CD14-positive monocyte (primary cell): ENCODE data around the gene RGMA. TPM values are rescaled to one million over a fixed set of nuclear protein-coding genes. Genes with fewer than 3 reads are reported as not detected.

Experiments
- DNase-seq, 3 donors: peaks; one replicate each; pipeline ENCODE4 v3.0.0-alpha.2; 2011 to 2022
- H2AFZ ChIP-seq: 2 replicates; pipeline ENCODE4 v1.6.0; 2012; ENCODE audit warnings: mild to moderate bottlenecking, low read depth, low read length, inconsistent platforms; ENCODE audit not compliant: insufficient read depth, poor library complexity, severe bottlenecking
- H3K27ac ChIP-seq, 2 donors: 1 replicate in 1 of 2; 2 replicates in 1 of 2; pipeline ENCODE4 v1.5.1; 2012 to 2013; ENCODE audit warnings: low read length in 2 of 2, control low read depth in 1 of 2, inconsistent platforms in 1 of 2, low read depth in 1 of 2, mild to moderate bottlenecking in 1 of 2
- H3K27me3 ChIP-seq, 2 donors: one replicate each; pipeline versions ENCODE4 v1.6.0 to v1.6.1; 2011 to 2013; ENCODE audit warnings: low read length in 2 of 2; ENCODE audit not compliant: control insufficient read depth in 2 of 2, insufficient read depth in 2 of 2
- H3K36me3 ChIP-seq, 2 donors: replicated peaks in 1 of 2; 1 replicate in 1 of 2; 2 replicates in 1 of 2; pipeline versions ENCODE4 v1.5.1 to v1.6.1; 2012 to 2013; ENCODE audit warnings: low read length in 2 of 2, control low read depth in 1 of 2, inconsistent platforms in 1 of 2, mild to moderate bottlenecking in 1 of 2; ENCODE audit not compliant: insufficient read depth in 2 of 2, control insufficient read depth in 1 of 2
- H3K4me1 ChIP-seq, 2 donors: 1 replicate in 1 of 2; 2 replicates in 1 of 2; pipeline versions ENCODE4 v1.5.1 to v1.6.1; 2012 to 2013; ENCODE audit warnings: low read length in 2 of 2, control low read depth in 1 of 2, inconsistent platforms in 1 of 2, mild to moderate bottlenecking in 1 of 2, moderate library complexity in 1 of 2; ENCODE audit not compliant: insufficient read depth in 2 of 2, control insufficient read depth in 1 of 2
- H3K4me2 ChIP-seq: replicated peaks from 2 replicates; pipeline ENCODE3; 2012; ENCODE audit warnings: low read length, moderate library complexity, mild to moderate bottlenecking; ENCODE audit not compliant: poor library complexity, severe bottlenecking; ENCODE audit errors: extremely low read depth
- H3K4me3 ChIP-seq, 3 experiments: fragments of 200-600 bp in 1 of 3; sonication (generic) in 1 of 3; replicated peaks in 1 of 3; 1 replicate in 2 of 3; 2 replicates in 1 of 3; pipeline ENCODE4 v1.5.1; 2011 to 2013; ENCODE audit warnings: low read length in 3 of 3, mild to moderate bottlenecking in 3 of 3, control low read depth in 2 of 3, low read depth in 2 of 3, inconsistent platforms in 1 of 3, moderate library complexity in 1 of 3
- H3K79me2 ChIP-seq: 2 replicates; pipeline ENCODE4 v1.6.0; 2012; ENCODE audit warnings: mild to moderate bottlenecking, control low read depth, inconsistent platforms, low read length, moderate library complexity; ENCODE audit not compliant: insufficient read depth
- H3K9ac ChIP-seq: 2 replicates; pipeline ENCODE4 v1.6.0; 2017; ENCODE audit warnings: low read length, mild to moderate bottlenecking; ENCODE audit not compliant: insufficient read depth, poor library complexity, severe bottlenecking
- H3K9me3 ChIP-seq, 2 donors: replicated peaks in 1 of 2; 1 replicate in 1 of 2; 2 replicates in 1 of 2; pipeline versions ENCODE4 v1.5.1 to v1.6.1; 2012 to 2013; ENCODE audit warnings: low read length in 2 of 2, control low read depth in 1 of 2; ENCODE audit not compliant: control insufficient read depth in 1 of 2, insufficient read depth in 1 of 2
- H4K20me1 ChIP-seq: 2 replicates; pipeline ENCODE4 v1.6.0; 2012; ENCODE audit warnings: mild to moderate bottlenecking, low read length, control low read depth, moderate library complexity; ENCODE audit not compliant: insufficient read depth
- H3K27ac Mint-ChIP-seq, 7 donors: one replicate each; pipeline ENCODE4 v1.8.0; 2020; ENCODE audit warnings: mild to moderate bottlenecking in 7 of 7, mixed read lengths in 7 of 7, moderate library complexity in 6 of 7, inconsistent platforms in 2 of 7
- H3K27me3 Mint-ChIP-seq, 3 donors: one replicate each; pipeline ENCODE4 v1.8.0; 2021 to 2022; ENCODE audit warnings: low read depth in 3 of 3, mild to moderate bottlenecking in 3 of 3, mixed read lengths in 3 of 3, moderate library complexity in 3 of 3, inconsistent platforms in 1 of 3
- H3K36me3 Mint-ChIP-seq, 2 donors: one replicate each; pipeline ENCODE4 v1.8.0; 2020; ENCODE audit warnings: mixed read lengths in 2 of 2, inconsistent platforms in 1 of 2, mild to moderate bottlenecking in 1 of 2
- H3K4me1 Mint-ChIP-seq: one replicate; pipeline ENCODE4 v1.8.0; 2020; ENCODE audit warnings: mild to moderate bottlenecking, mixed read lengths
- H3K4me3 Mint-ChIP-seq, 2 donors: one replicate each; pipeline ENCODE4 v1.8.0; 2020; ENCODE audit warnings: mild to moderate bottlenecking in 2 of 2, mixed read lengths in 2 of 2, moderate library complexity in 1 of 2
- H3K9me3 Mint-ChIP-seq, 7 donors: one replicate each; pipeline ENCODE4 v1.8.0; 2020 to 2022; ENCODE audit warnings: mixed read lengths in 7 of 7, mild to moderate bottlenecking in 6 of 7, moderate library complexity in 6 of 7, inconsistent platforms in 2 of 7
- WGBS: methylation state at CpG from one replicate; pipeline ENCODE4 v1.1.5; 2013; ENCODE audit warnings: missing lambda C conversion rate; ENCODE audit not compliant: insufficient coverage; 5-methylcytosine and 5-hydroxymethylcytosine counted together
- intact Hi-C, 2 donors: fragments of 100-400 bp; cut with micrococcal nuclease; formaldehyde crosslinking; loops; one replicate each; pipeline versions ENCODE4 v1.15.0 to v1.15.1; 2023
- polyA plus RNA-seq, 3 donors: library from polyadenylated mRNA; depleted of rRNA in 1 of 3; unstranded in 2 of 3; stranded (reverse) in 1 of 3; fragments of 300-500 nt in 2 of 3; fragments of >200 nt in 1 of 3; fragmentation: Illumina TruSeq in 2 of 3; gene quantifications; 1 replicate in 2 of 3; 2 replicates in 1 of 3; pipeline ENCODE4 v1.2.3, GENCODE V29; 2012 to 2021
- TF ChIP-seq, protein P1 (sequence below): fragments of 200-600 bp; IDR thresholded peaks from one replicate; pipeline ENCODE4 v1.8.0; 2022; ENCODE audit warnings: antibody characterized with exemption, mild to moderate bottlenecking

The RGMA gene
- polyA plus RNA-seq, 3 donors = 0.07 to 0.35 (median 0.08) TPM

- peaks cover 15% of the 10 kb centered on the region for H3K4me1 Mint-ChIP-seq
- peak; percentile 59 to 65 (median 62) for DNase-seq
- H2AFZ ChIP-seq = peak overlapping the region; percentile 81
- TF ChIP-seq, protein P1, sequence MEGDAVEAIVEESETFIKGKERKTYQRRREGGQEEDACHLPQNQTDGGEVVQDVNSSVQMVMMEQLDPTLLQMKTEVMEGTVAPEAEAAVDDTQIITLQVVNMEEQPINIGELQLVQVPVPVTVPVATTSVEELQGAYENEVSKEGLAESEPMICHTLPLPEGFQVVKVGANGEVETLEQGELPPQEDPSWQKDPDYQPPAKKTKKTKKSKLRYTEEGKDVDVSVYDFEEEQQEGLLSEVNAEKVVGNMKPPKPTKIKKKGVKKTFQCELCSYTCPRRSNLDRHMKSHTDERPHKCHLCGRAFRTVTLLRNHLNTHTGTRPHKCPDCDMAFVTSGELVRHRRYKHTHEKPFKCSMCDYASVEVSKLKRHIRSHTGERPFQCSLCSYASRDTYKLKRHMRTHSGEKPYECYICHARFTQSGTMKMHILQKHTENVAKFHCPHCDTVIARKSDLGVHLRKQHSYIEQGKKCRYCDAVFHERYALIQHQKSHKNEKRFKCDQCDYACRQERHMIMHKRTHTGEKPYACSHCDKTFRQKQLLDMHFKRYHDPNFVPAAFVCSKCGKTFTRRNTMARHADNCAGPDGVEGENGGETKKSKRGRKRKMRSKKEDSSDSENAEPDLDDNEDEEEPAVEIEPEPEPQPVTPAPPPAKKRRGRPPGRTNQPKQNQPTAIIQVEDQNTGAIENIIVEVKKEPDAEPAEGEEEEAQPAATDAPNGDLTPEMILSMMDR = peak; percentile 91
- peaks cover 23 to 65% (median 51%) of the 10 kb centered on the region in 3 donors for H3K27me3 Mint-ChIP-seq
- peak overlapping the region; percentile 18 for H3K9ac ChIP-seq
- H3K36me3 ChIP-seq = no peaks in the 10 kb centered on the region
- peak overlapping the region in 2 of 7 donors; percentile 15 to 61 for H3K27ac Mint-ChIP-seq
- whole genome bisulfite sequencing = under 1% methylated on average over 14 of the region's 14 CpGs
- peak overlapping the region; percentile 79 for H3K4me2 ChIP-seq
- H3K4me3 ChIP-seq = peak overlapping the region; percentile 3 to 73 (median 41)
- peak overlapping the region; percentile 83 to 98 for H3K4me3 Mint-ChIP-seq
- H4K20me1 ChIP-seq = no peaks in the 10 kb centered on the region
- no peaks in the 10 kb centered on the region for H3K79me2 ChIP-seq
- H3K9me3 ChIP-seq = peaks cover 0 to 19% of the 10 kb centered on the region in 2 donors
- H3K27ac ChIP-seq = no peak overlapping the region
- peaks cover 0 to 17% (median 5%) of the 10 kb centered on the region in 7 donors for H3K9me3 Mint-ChIP-seq
- intact Hi-C loops = loop anchor here (5.0 to 10.0 kb wide), 4 partner anchors 217 to 1037 kb away; no protein-coding TSS in a partner anchor
- H3K4me1 ChIP-seq = peaks cover 9 to 23% of the 10 kb centered on the region in 2 donors
- peaks cover 50 to 77% of the 10 kb centered on the region in 2 donors for H3K27me3 ChIP-seq
- peaks cover 2 to 4% of the 10 kb centered on the region in 2 donors for H3K36me3 Mint-ChIP-seq
Measured at GRCh38 chr15:93087825-93088199, 1.2 kb downstream of the RGMA start.

DNA sequence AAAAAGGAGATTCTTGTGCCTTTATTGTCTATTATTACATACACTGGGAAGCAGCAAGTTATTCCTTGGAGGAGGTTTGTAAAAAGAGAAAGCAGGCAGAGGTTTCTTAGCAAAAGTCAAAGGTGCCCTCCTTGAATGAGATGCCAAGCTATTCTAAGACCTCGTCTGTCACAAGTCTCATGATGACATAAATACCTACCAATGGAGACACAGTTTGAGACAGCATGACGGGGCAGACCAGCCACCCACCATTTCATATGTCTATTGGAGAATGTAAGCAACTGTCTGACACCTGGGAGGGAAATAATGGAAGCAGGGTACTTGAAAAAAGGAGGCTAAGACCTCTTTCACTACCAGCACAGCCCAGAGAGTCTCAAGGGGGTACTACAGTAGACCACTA lies 2.2 kb downstream of the RGMA start:
- H3K79me2 ChIP-seq = no peaks in the 10 kb centered on the region
- Mint-ChIP-seq H3K9me3 (peaks cover 0 to 17% (median 5%) of the 10 kb centered on the region in 7 donors), H3K27me3 (peaks cover 23 to 65% (median 51%) of the 10 kb centered on the region in 3 donors), H3K4me3 (peak overlapping the region in 1 of 2 donors; percentile 98), H3K36me3 (peaks cover 2 to 4% of the 10 kb centered on the region in 2 donors), H3K4me1 (peaks cover 15% of the 10 kb centered on the region), H3K27ac (no peak overlapping the region)
- H3K9ac ChIP-seq = no peak overlapping the region
- no peak for DNase-seq
- no peaks in the 10 kb centered on the region for H3K36me3 ChIP-seq
- TF ChIP-seq, protein P1 = no peak
- H4K20me1 ChIP-seq = no peaks in the 10 kb centered on the region
- no peak overlapping the region for H3K4me3 ChIP-seq
- no CpG with 5 or more reads among the region's 2 CpGs for WGBS
- H3K4me2 ChIP-seq = no peak overlapping the region
- peaks cover 9 to 23% of the 10 kb centered on the region in 2 donors for H3K4me1 ChIP-seq
- intact Hi-C loops = loop anchor here (5.0 to 10.0 kb wide), 4 partner anchors 218 to 1038 kb away; no protein-coding TSS in a partner anchor
- peaks cover 45 to 67% of the 10 kb centered on the region in 2 donors for H3K27me3 ChIP-seq
- no peak overlapping the region for H2AFZ ChIP-seq
- peaks cover 0 to 19% of the 10 kb centered on the region in 2 donors for H3K9me3 ChIP-seq
- H3K27ac ChIP-seq = no peak overlapping the region
